Keratinocyte (primary cell): ENCODE data around the gene WDR70. TPM values are rescaled to one million over a fixed set of nuclear protein-coding genes. Genes with fewer than 3 reads are reported as not detected.

Source experiments
- DNase-seq: peaks from one replicate; pipeline ENCODE4 v3.0.0-alpha.2; 2011; ENCODE audit warnings: low read depth, missing footprints, low spot score
- FAIRE-seq: peaks from 2 replicates; lab custom pipeline; 2011; peaks lifted over from hg19 to GRCh38; lab: Jason Lieb, UNC
- H2AFZ ChIP-seq: 2 replicates; pipeline ENCODE4 v1.6.0; 2012; ENCODE audit warnings: low read length, control low read depth, inconsistent platforms; ENCODE audit not compliant: control insufficient read depth
- H3K27ac ChIP-seq: 2 replicates; pipeline ENCODE4 v1.5.1; 2011; ENCODE audit warnings: low read length; ENCODE audit not compliant: control insufficient read depth, insufficient read depth
- H3K27me3 ChIP-seq: 3 replicates; pipeline ENCODE4 v1.6.0; 2011; ENCODE audit warnings: low read length; ENCODE audit not compliant: control insufficient read depth, insufficient read depth; ENCODE audit errors: extremely low read depth
- H3K36me3 ChIP-seq, 2 experiments: 2 replicates in 1 of 2; 3 replicates in 1 of 2; pipeline ENCODE4 v1.5.1; 2011; ENCODE audit warnings: low read length in 2 of 2, mild to moderate bottlenecking in 1 of 2; ENCODE audit not compliant: control insufficient read depth in 2 of 2, insufficient read depth in 2 of 2; ENCODE audit errors: extremely low read depth in 1 of 2
- H3K4me1 ChIP-seq: 3 replicates; pipeline ENCODE4 v1.5.1; 2011; ENCODE audit warnings: low read length; ENCODE audit not compliant: control insufficient read depth, insufficient read depth; ENCODE audit errors: extremely low read depth
- H3K4me2 ChIP-seq: 3 replicates; pipeline ENCODE4 v1.6.0; 2011; ENCODE audit warnings: low read depth, low read length; ENCODE audit not compliant: control insufficient read depth, insufficient read depth; ENCODE audit errors: extremely low read depth
- H3K4me3 ChIP-seq, 3 experiments: fragments of 200-600 bp in 1 of 3; sonication (generic) in 1 of 3; 2 replicates in 2 of 3; 3 replicates in 1 of 3; pipeline ENCODE4 v1.5.1; 2011 to 2016; ENCODE audit warnings: low read length in 3 of 3, mild to moderate bottlenecking in 3 of 3, control low read depth in 2 of 3, inconsistent platforms in 1 of 3, low read depth in 1 of 3, mixed read lengths in 1 of 3, mixed run types in 1 of 3, moderate library complexity in 1 of 3; ENCODE audit not compliant: control insufficient read depth in 2 of 3, insufficient read depth in 2 of 3; ENCODE audit errors: extremely low read depth in 1 of 3
- H3K79me2 ChIP-seq: 2 replicates; pipeline ENCODE4 v1.6.0; 2012; ENCODE audit warnings: low read length; ENCODE audit not compliant: control insufficient read depth, insufficient read depth
- H3K9ac ChIP-seq: 3 replicates; pipeline ENCODE4 v1.6.0; 2011; ENCODE audit warnings: low read length; ENCODE audit not compliant: control insufficient read depth, insufficient read depth; ENCODE audit errors: extremely low read depth
- H3K9me1 ChIP-seq: 3 replicates; pipeline ENCODE4 v1.6.0; 2011; ENCODE audit warnings: low read length; ENCODE audit not compliant: control insufficient read depth, insufficient read depth; ENCODE audit errors: extremely low read depth
- H3K9me3 ChIP-seq: 2 replicates; pipeline ENCODE4 v1.5.1; 2012; ENCODE audit warnings: low read depth, low read length; ENCODE audit not compliant: control insufficient read depth
- H4K20me1 ChIP-seq: 3 replicates; pipeline ENCODE4 v1.6.0; 2011; ENCODE audit warnings: low read length; ENCODE audit not compliant: control insufficient read depth, insufficient read depth; ENCODE audit errors: extremely low read depth
- CTCF ChIP-seq, 3 experiments: IDR thresholded peaks in 1 of 3; conservative IDR thresholded peaks in 1 of 3; optimal IDR thresholded peaks in 1 of 3; 2 replicates in 2 of 3; 3 replicates in 1 of 3; pipeline versions ENCODE3 to v1.5.1; 2011; ENCODE audit warnings: low read length in 3 of 3, mild to moderate bottlenecking in 3 of 3, moderate library complexity in 2 of 3, control low read depth in 1 of 3, inconsistent platforms in 1 of 3; ENCODE audit not compliant: insufficient read depth in 2 of 3; ENCODE audit errors: extremely low read depth in 1 of 3
- EZH2 ChIP-seq: IDR thresholded peaks from one replicate; pipeline ENCODE4 v1.6.1; 2012; ENCODE audit warnings: inconsistent platforms, mild to moderate bottlenecking, low read length, moderate library complexity
- dilution Hi-C: fragments of 300-500 bp; cut with MboI; formaldehyde crosslinking; loops from one replicate; pipeline ENCODE4 v1.7.0; 2020; ENCODE audit warnings: low sequenced_read_pairs; ENCODE audit not compliant: extremely low pct_ligation_motif_present
- polyA plus RNA-seq, 5 experiments: library from polyadenylated mRNA; depleted of rRNA in 3 of 5; stranded (reverse) in 3 of 5; stranded (forward) in 1 of 5; unstranded in 1 of 5; fragments of >200 nt; gene quantifications; 1 replicate in 1 of 5; 2 replicates in 3 of 5; 3 replicates in 1 of 5; pipeline versions ENCODE4 v1.2.1 to v1.2.3, GENCODE V29; 2011 to 2012; ENCODE audit warnings: missing spikeins in 2 of 5, low read depth in 1 of 5, low replicate concordance in 1 of 5

The WDR70 gene
- polyA plus RNA-seq, 1 donor (not counting 4 experiments of a cell fraction or from before 2014, with no cell fraction given) = 25.1 TPM

GRCh38 chr5:37417347-37417746 lies 38.2 kb downstream of the WDR70 start:
- H3K9me1 ChIP-seq = no peaks in the 10 kb centered on the region
- dilution Hi-C loops = no loop called here

DNA sequence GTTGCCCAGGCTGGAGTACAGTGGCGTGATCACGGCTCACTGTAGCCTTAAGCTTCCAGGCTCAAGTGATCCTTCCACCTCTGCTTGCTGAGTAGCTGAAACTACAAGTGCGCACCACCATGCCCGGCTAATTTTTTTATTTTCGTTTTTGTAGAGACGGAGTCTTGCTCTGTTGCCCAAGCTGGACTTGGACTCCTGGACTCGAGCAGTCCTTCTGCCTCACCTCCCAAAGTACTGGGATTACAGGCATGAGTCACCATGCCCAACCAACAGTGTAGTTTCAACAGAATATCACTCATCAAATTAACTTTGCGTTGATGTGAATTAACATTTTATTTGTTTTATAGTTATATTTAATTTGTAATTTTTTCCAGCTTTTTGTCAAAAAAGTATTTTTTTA lies 45.3 kb downstream of the WDR70 start:
- DNase-seq (no peak), FAIRE-seq (no peak)
- H3K27me3 ChIP-seq = no peaks in the 10 kb centered on the region
- no peak overlapping the region for H3K4me2 ChIP-seq
- dilution Hi-C loops = no loop called here
- no peaks in the 10 kb centered on the region for H4K20me1 ChIP-seq
- no peaks in the 10 kb centered on the region for H3K4me1 ChIP-seq
- no peak overlapping the region for H3K27ac ChIP-seq
- H2AFZ ChIP-seq = no peak overlapping the region
- H3K79me2 ChIP-seq = no peaks in the 10 kb centered on the region
- no peaks in the 10 kb centered on the region for H3K9me3 ChIP-seq
- H3K36me3 ChIP-seq = peaks cover 0 to 3% of the 10 kb centered on the region in 2 experiments
- H3K9me1 ChIP-seq = no peaks in the 10 kb centered on the region
- H3K4me3 ChIP-seq = no peak overlapping the region
- TF ChIP-seq EZH2 (no peak), CTCF (optimal IDR thresholded peaks at IDR 0.05 in 1 of 3, IDR thresholded peaks at IDR 0.05 in 1 of 3, conservative IDR thresholded peaks at IDR 0.05 in 1 of 3; ENCODE audit: extremely low read depth in 1 of 3, insufficient read depth in 2 of 3, low read length in 3 of 3) (no peak)
- no peak overlapping the region for H3K9ac ChIP-seq

More at GRCh38 chr5:37417347-37417746, 38.2 kb downstream of the WDR70 start:
- no peak overlapping the region for H2AFZ ChIP-seq
- no peaks in the 10 kb centered on the region for H3K4me1 ChIP-seq
- no peak for TF ChIP-seq CTCF (optimal IDR thresholded peaks at IDR 0.05 in 1 of 3, IDR thresholded peaks at IDR 0.05 in 1 of 3, conservative IDR thresholded peaks at IDR 0.05 in 1 of 3; ENCODE audit: extremely low read depth in 1 of 3, insufficient read depth in 2 of 3, low read length in 3 of 3)
- TF ChIP-seq EZH2 = no peak
- no peaks in the 10 kb centered on the region for H3K36me3 ChIP-seq
- H3K4me2 ChIP-seq = no peak overlapping the region
- no peaks in the 10 kb centered on the region for H3K79me2 ChIP-seq
- no peak overlapping the region for H3K4me3 ChIP-seq
- no peaks in the 10 kb centered on the region for H3K27me3 ChIP-seq
- FAIRE-seq (no peak), DNase-seq (no peak)
- no peaks in the 10 kb centered on the region for H3K9me3 ChIP-seq
- H4K20me1 ChIP-seq = peaks cover 2% of the 10 kb centered on the region
- H3K27ac ChIP-seq = no peak overlapping the region
- H3K9ac ChIP-seq = no peak overlapping the region
